Activated CD8-positive, alpha-beta memory T cell treated with anti-CD3 and anti-CD28 coated beads, Interleukin-2, amount 50 U/mL, for 4 hours (primary cell): ENCODE measurements around the gene TLX3.

ENCODE experiments used
- DNase-seq: peaks from one replicate; pipeline ENCODE4 v3.0.0-alpha.2; 2020

Gene TLX3

DNA sequence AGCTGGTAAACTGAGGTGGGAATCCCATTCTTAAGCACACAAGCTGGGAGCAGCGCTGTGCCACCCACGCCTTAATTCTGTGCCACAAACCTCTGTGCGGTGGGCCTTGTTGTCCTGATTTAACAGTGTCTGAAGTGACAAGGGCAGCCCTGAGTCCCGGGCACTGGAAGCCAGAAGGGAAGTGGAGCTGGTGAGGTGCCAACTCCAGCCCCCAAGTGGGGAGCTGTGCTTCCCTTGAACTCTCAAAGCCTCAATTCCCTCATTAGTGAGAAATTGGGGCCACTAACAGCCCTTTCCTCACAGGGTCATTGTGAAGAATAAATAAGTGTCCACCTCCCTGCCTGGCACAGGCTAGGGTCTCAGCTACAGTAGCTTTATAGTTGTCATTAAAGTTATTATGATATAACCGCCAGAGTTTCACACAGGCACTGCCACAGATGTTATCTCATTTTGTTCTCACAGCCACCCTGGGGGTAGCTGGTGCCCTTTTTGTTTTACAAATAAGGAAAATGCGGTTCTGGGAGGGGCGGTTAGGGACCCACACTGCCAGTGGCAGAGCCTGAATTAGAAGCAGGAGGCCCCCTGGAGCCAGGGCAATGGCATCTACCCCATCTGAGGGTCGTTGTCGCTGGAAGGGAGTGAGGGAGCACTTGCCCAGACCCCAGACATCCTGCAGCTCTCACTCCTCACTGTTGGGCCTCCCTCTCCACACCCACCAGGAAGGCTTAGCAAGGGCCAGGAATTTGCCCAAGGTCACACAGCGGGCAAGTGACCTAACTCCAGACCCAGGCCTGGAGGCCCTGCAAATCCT lies 2.1 kb upstream of the TLX3 start:
- no peak for DNase-seq

DNA sequence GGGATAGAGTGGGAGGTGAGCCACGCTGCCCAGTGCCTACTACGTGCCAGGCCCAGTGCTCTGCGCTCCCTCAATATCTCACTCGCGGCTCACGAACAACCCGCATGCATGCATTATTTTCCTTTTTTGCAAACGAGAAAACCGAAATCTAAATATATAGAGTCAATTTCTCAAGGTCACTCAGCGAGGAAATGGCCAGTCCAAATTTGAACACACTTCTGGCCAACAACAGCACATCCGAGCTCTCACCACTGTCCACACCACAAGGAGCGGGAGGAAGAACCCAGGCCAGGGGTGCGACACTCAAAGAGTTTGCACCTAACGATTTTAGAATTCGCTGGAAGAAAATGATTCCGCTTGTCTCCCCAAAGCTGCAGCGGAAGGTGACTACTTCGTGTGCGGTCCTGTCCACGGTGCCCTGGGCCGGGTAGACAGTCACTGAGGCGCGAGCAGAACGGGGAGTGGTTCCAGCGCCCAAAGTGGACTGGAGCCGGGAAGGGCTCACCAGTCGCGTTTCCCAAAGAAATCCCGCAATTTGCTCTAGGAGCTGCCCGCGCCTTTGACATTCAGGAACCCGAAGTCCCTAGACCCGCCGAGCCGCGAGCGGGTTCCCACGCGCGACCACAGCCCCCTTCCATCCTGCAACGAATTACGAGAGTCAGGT lies 1.1 kb upstream of the TLX3 start:
- DNase-seq = no peak

DNA sequence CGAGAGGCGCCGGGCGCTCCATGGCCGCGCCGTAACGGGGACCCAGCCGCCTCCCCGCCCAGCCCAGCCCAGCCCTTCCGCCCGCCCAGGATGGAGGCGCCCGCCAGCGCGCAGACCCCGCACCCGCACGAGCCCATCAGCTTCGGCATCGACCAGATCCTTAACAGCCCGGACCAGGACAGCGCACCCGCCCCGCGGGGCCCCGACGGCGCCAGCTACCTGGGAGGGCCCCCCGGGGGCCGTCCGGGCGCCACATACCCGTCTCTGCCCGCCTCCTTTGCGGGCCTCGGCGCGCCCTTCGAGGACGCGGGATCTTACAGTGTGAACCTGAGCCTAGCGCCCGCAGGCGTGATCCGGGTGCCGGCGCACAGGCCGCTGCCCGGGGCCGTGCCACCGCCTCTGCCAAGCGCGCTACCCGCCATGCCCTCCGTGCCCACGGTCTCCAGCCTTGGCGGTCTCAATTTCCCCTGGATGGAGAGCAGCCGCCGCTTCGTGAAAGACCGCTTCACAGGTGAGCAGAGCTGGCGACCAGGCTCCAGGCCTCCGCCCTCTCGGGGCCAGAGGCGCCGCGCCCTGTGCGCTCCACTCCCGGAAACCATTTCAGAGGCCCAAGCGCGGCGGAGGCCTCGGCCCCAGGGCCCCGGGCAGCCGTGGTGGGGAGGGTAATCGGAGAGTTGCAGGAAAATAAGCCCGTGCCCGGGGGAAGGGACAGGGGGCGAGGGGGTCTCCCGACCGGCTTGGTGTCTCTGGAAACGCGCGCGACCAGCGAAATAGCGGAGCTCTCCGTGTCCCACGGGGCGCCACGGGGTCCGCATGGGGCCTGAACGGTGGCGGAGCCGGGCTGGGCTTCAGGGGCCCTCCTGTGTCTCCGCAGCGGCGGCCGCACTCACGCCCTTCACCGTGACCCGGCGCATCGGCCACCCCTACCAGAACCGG lies 496 bp downstream of the TLX3 start:
- no peak for DNase-seq

DNA sequence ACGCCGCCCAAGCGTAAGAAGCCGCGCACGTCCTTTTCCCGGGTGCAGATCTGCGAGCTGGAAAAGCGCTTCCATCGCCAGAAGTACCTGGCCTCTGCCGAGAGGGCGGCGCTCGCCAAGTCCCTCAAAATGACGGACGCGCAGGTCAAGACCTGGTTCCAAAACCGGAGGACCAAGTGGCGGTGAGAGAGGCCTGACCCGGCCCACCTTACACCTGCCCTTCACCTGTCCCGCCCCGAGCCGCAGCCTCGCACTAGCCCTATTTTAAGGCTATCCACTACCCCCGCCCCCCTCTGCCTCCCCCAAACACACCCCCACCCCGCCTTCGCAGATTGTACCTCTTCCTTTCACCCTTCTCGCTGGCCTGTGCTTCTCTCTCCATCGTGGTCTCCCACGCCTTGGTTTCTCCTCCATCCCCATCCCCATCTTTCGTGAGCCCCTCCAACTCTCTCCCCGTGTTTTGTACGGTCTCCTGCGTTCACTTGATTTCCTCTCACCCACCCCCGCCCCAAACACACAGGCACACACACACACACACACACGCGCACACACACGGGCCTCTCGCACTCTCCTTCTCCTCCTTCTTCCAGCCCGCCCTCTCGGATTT lies 1.3 kb downstream of the TLX3 start:
- DNase-seq = no peak

DNA sequence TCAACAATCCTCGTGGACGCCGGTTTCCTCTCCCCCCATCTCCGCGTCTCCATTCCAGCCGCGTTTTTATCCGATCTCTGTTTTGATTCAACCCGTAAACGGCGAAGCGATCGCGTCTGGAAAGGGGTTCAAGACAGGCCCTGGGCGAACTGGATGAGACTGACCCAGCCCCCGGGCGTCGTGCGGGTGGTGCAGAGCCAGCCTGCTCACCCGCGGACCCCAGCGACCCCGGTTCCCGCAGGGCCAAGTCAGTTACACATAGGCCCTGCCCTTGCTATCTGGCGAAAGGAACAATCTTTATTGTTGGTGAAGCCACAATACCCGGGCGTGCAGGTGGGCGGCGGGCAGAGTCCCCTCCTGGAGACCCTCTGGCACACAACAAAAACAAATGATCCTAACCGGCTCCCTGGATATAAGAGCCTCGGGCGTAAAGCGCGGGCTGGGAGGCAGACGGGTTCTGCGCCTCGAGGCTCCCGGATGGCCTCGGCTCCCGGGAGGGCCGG lies 1.8 kb downstream of the TLX3 start:
- DNase-seq = no peak

DNA sequence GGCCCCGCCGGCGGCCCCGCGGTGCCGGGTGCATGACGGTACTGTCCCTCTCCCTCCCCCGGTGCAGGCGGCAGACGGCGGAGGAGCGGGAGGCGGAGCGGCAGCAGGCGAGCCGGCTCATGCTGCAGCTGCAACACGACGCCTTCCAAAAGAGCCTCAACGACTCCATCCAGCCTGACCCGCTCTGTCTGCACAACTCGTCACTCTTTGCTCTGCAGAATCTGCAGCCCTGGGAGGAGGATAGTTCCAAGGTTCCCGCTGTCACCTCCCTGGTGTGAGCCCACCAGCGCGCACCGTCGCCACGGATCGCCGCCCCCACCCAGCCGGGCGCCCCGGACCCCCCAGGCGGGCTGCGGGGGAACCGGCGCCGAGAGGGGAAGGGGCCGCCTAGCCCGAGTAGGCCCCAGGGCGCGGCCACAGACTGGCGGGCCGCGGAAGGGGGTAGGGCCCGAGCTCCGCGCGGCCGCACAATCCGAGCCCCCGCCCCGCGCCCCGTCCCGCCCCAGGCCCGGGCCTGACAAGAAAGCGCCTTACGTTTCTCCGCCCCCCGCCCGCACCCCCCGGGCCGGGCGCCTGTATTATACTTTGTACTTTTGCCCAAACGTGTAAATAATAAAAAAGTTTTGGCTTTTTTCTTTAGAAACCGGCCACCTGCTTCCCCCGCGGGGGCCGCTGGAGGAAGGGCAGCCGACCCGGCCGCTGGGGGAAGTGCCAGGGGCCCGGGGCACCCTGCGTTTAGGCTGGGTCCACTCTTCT lies 2.5 kb downstream of the TLX3 start:
- DNase-seq = no peak

DNA sequence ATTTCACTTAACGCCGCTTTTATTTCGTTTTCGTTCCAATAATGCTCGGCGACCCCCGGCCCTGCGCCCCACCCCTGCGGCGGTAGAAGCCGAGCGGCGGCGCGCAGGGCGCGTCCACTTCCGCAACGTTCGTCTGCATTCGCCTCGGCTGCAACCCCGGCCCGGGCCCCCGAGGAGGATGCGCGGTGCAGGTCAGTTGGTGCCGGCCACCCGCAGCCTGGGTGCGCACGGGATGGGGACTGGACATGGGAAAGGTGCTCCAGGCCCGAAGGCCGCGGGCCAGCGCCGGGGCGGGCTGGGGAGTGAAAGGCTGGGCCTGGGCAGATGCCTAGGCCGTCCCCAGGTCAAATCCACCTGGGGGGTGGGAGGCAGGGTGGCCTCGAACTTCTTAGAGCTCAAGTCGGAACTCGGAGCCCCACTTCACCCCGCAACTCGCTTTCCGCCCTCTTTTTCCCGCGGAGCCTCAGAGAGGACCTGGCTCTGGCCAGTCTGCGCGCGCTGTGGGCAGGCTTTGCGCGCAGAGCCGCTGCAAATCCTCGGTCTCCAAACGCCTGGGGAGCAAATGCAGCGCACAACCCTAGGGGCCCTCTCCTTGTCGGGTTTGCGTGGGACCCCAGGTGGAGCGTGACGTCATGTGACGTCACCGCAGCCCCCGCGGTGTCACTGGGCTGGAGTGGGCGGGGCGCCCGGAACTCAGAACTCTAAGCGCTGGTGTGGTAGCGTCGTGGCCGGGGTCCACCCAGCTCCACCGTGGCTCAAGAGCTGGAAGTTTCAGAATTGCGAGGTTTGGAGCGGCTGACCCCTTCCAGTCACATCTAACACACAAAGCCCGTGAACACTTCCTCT lies 3.3 kb downstream of the TLX3 start:
- DNase-seq = no peak

DNA sequence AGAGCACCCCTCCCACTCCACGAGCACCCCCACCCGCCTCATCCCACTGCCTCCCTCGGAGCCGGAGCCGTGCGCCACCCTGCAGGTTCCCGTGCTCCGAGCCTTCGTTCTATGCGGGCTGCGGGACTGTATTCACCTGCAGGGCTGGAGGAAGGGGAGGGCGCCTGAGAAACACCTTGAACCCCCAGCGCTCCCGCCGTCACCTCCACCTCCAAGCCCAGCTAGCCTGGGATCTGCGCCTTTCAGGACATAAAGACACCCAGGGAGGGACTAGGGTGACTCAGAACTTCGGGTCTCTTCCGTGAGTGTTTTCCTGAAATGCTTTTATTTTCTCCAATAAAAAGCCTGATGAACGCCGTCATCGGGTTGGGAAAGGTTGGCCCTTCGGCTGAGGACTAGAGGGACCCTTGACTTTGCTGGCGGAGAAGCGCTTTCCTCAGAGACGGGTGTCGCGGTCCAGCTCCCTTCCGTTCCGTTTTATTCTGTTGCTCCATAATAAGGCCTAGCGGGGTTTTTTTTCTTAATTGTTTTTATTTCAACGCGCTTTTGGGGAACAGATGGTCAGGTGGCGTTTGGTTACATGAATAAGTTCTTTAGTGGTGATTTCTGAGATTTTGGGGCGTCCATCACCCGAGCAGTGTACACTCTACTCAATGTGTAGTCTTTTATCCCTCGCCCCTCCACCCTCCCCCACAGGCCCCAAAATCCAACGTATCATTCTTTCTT lies 4.6 kb downstream of the TLX3 start:
- DNase-seq = no peak

DNA sequence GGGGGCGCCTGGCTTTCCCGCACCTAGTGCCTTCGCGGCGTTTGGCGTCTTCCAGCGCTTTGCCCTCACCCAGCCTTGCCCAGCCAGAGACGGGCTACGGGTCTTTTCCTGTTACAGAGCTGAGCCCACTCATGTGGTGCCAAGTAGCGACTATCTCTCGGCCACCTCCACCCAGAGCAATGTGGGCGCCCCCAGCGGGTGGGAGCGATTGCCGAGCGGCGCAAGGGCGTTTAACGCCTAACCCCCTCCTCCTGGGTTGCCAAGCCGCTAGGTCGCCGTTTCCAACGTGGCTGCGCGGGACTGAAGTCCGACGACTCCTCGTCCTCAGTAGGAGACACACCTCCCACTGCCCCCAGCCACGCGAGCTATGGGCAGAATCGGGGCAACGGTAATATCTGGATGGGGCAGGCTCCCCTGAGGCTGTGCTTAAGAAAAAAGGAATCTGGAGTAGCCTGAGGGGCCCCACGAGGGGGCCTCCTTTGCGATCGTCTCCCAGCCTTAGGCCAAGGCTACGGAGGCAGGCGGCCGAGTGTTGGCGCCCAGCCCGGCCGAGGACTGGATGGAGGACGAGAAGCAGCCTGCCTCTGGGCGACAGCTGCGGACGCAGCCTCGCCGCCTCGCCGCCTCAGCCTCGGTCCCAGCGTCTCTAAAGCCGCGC lies 5.8 kb downstream of the TLX3 start:
- DNase-seq = no peak

DNA sequence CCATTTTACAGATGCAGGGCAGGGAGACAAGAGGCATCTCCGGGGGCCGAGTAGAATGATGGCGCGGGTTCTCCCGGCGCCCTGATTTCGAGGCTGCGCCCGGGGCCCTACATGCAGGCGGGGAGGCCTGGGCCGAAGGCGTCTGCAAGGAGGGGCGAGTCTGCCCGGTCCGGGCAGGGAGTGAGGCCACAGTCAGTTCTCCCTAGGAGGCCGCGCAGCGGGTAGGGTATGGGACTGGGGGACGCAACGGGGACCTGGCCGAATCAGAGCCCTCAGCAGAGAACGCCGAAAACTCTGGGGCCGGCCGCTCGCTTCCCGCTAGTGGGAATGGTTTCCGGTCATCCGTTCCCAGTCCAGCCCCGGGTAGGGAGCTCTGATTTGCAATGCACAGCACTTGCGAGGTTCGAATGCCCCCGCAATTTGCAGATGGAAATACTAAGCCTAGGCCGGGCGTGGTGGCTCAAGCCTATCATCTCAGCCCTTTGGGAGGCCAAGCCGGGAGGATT lies 6.4 kb downstream of the TLX3 start:
- DNase-seq = no peak

DNA sequence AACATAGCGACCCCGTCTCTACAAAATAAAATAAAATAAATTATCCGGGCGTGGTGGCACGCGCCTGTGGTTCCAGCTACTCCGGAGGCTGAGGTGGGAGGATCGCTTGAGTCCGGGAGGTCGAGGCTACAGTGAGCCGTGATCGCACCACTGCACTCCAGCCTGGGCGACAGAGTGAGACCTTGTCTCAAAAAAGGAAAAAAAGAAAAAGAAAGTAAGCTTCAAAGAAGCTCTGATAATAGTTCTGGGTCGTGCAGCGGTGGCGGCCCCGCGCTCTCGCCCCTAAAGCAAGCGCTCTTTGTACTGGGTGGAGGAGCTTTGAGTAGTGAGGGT lies 6.8 kb downstream of the TLX3 start:
- DNase-seq = no peak

DNA sequence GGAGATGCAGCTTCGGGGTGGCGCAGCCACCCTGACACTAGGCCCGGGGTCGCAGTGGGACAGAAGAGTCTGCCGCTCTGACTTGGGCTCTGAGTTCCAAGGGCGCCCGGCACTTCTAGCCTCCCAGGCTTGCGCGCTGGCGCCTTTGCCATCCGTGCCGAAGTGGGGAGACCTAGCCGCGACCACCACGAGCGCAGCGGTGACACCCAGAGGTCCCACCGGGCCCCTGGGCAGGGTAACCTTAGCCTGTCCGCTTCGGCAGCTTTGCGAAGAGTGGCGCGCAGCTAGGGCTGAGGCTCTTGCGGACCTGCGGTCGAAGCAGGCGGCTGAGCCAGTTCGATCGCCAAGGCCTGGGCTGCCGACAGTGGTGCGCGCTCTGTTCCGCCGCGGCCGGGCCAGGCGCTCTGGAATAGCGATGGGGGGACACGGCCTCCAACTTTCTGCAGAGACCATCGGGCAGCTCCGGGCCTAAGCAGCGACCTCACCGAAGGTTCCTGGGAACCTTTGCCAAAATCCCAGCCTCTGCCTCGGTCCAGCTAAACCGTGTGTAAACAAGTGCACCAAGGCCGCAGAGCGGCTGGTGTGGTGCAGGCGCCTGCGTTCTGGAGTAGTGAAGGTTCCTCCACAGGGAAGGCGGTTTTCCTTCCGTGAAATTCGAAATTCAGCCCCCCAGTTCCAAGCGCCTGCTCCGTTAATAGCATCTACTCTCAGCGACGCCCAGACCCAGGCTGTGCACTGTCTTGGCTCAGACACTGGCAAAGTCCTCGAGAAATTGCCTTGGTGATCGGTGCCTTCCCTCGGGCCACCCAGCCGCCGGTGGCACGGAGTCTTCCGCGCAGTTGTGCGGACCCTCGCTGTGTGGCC lies 7.4 kb downstream of the TLX3 start:
- no peak for DNase-seq

DNA sequence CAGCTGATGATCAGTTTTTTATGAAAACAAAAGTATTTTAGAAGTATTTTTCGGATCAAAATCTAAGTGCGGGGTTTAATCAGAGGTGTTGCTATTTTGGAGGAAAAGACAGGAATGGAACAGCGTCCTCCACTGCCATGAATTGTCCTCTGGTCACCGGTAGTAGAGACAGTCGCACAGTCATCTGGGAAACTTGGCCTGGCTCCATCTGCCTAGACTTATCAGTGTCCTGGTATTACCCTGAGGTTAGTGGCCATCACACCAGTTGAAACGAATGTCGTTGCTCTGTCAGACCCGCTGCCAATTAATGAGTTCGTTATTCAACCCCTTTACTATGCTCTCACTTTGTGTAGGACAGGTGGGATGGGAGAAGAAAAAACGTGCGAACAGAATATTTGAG lies 8.2 kb downstream of the TLX3 start:
- DNase-seq = no peak

DNA sequence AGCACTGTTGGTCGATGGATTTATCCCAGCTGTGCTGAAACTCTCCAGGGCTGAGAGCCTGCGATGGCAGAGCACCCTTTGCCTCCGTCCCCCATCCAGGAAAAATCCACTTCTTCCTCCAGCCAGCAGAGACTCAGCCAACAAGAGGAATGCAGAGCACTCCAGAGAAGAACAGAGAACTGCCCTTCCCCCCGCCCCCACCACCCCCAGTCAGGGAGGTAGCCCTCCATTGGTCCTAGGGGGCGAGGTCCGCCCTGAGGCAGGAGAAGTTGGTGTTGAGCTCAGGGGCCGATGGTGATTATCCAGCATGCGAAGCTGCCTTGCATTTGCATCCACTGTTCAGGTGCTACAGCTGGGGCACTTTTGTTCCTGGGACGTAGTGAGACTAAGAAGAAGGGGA lies 9.0 kb downstream of the TLX3 start:
- no peak for DNase-seq

DNA sequence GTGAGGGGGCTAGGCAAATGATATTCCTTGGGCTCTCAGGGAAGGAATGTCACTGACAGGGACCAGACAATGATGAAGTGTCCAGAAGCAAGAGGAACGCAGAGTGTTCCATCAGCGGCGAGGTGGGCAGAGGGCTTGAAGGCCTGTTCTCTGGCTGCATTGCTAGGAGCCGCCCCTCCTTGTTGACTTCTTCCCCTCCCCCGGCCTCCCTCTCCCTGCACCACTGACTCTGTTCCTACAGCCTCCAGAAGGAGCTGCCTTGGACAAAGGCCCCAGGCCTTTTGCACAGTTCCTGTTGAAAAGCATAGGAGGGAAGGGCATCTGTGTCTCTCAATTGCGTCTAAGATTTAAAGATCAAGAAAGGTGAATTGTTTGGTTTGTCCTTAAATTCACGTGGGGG lies 12.4 kb downstream of the TLX3 start:
- DNase-seq = no peak

DNA sequence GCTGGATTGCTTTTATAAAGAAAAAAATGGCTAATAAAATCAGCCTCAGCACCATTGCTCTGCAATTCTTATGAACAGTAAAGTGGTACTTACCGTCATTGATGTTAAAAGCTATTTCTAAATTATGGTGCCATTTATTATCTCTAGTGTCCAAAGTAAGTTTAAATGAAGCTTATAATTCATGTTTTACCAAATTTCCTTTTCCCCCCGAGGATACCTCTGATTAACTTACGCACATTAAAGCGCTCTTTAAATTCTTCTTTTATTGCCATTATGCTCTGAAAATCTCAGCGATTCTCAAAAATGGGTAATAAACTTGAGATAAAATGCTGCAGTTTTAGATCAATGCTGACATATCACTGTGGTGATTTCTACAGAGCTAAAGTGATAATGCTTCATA lies 13.5 kb downstream of the TLX3 start:
- DNase-seq = no peak

DNA sequence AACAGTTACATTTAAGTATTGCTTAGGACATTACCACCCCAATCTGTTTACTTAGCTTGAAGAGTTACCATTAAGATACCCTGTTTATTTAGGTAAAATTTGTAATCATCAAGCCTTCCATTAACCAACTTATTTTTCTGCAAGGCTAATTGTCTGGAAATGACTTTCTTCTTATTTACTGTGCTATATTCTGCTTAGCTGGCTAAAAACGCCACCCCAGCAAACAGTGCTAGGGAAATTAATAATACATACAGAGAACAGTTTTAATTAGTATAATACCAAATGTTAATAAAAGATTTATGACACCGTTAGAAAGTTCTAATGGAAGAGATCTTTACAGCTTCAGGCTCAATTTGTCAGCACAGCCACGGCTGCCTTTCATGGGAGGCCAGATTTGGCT lies 14.0 kb downstream of the TLX3 start:
- no peak for DNase-seq

DNA sequence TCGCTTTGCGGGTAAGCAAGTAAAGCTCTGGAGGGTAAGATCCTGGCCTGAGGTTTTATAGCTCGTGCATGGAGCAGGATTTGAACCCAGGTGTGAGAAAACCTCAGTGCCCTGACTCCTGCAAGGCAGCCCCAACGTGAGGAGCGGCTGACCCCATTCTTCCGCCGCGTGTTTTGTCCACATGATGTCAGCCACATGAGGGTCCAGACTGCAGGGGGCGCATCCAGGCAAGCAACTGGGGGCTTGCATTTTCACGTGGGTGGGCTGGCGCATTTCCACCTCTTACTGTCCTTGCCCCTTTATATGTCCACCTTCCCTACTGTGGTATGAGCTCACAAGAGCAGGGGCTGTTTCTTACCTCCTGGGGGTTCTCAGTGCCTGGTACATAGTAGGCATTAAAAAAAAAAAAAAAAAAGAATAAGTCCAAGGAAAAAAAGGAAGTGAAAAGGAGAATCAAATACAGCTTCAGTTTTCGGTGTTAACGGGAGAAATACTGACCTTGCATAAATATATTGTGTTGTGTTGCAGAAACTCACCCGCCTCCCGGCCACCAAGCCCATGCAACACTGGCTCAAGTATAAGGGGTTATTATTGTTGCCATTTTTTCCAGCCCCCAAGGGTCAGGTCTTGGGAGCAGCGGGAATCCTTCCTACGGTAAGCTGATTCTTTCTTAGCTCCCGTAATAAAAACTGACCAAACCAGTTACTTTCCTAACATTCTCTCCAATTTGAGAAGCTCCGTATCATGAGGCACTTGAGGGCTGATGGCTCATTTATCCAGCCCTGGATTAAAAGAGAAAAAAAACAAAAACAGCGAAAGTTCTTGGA lies 15.0 kb downstream of the TLX3 start:
- DNase-seq = no peak
